GM12892 (cell line): ENCODE data around the gene PREX1.

Experiments used
- DNase-seq: peaks from one replicate; pipeline ENCODE4 v3.0.0; 2011; ENCODE audit not compliant: insufficient read length
- FAIRE-seq: peaks from 2 replicates; lab custom pipeline; 2011; peaks lifted over from hg19 to GRCh38; lab: Jason Lieb, UNC
- POLR2A ChIP-seq: IDR thresholded peaks from 2 replicates; pipeline ENCODE4 v1.6.1; 2011; ENCODE audit warnings: low read depth, low read length, control low read depth
- POLR2AphosphoS5 ChIP-seq: IDR thresholded peaks from 2 replicates; pipeline ENCODE4 v1.6.1; 2011; ENCODE audit warnings: low read depth, low read length, control low read depth
- TAF1 ChIP-seq: IDR thresholded peaks from 2 replicates; pipeline ENCODE4 v1.6.1; 2011; ENCODE audit warnings: low read depth, mild to moderate bottlenecking, control low read depth, low read length, borderline replicate concordance

The PREX1 gene

DNA sequence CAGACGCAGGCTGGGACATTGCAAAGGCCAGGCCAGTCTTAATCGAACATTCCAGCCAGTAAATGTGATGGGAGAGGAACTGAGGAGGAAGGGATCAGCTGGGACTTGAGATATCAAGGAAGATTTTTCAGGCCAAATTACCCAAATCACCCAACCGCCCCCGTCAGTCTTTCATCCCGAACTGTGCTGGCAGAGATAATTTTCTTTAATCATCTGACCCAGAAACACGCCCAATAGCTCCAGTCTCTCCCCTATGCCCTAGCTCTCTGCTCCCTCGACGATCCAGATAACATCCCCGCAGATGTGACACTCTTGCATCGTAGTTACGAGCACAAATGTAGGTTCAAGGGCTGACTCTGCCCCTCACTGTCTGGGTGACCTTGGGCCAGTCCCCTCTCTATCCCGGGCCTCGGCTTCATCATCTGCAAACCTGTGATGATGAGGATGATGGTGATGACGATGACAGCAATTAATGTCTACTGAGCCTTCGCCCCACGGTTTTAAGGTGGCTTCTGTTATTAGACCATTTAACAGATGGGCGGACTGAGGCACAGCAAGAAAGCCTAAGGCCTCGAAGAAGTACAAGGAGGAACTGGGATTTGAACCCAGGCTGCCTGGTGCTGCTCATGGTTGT, 118.6 kb downstream of the PREX1 start:
- FAIRE-seq (no peak), DNase-seq (no peak)
- TF ChIP-seq POLR2A (no peak), POLR2AphosphoS5 (no peak), TAF1 (no peak)

DNA sequence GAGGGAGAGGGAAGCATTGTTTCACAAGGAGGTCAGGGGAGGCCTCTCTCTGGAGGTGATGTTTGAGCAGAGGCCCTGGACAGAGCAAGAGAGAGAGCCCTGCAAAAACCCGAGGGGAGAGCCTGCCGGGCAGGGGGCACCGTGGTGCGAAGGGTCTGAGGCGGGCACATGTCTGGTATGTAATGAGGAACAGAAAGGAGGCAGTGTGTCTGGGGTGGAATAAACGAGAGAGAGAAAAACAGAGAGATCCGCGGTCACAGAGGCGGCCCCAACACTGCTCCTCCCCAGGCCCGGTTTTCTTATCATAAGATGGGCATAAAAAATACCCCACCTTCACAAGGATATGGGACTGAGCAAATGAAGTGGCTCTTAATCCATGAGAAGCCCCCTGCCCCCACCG, 119.2 kb downstream of the PREX1 start:
- FAIRE-seq, result no peak
- TF ChIP-seq POLR2AphosphoS5 (no peak), POLR2A (no peak), TAF1 (no peak)

DNA sequence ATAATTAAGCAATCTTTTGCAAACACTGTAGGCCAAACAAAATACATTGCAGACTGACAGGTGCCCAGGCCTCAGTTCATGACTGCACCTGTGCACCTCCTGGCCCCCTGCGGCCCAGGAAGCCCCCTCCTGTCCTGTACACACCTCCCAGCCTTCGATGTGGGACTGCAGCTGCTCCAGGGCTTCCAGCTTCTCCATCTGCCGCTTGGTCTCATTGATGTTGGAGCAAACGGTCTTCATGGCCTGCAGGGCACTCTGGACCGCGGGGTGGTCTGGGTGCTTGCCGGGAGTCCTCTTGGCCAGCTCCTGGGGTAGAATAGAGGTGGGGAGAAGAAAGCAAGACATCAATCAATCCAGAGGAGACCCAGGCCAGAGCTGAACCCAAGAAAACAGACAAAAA, 119.7 kb downstream of the PREX1 start:
- DNase-seq (no peak), FAIRE-seq (no peak)
- TF ChIP-seq POLR2A, result no peak
- no peak for TF ChIP-seq POLR2AphosphoS5
- TF ChIP-seq TAF1, result no peak

More for the DNA sequence above, 119.2 kb downstream of the PREX1 start:
- DNase-seq, result no peak

- TF ChIP-seq POLR2A (no peak), POLR2AphosphoS5 (no peak), TAF1 (no peak)
- FAIRE-seq, result no peak
- no peak for DNase-seq
Measured at GRCh38 chr20:48706710-48707365, 121.0 kb downstream of the PREX1 start.

DNA sequence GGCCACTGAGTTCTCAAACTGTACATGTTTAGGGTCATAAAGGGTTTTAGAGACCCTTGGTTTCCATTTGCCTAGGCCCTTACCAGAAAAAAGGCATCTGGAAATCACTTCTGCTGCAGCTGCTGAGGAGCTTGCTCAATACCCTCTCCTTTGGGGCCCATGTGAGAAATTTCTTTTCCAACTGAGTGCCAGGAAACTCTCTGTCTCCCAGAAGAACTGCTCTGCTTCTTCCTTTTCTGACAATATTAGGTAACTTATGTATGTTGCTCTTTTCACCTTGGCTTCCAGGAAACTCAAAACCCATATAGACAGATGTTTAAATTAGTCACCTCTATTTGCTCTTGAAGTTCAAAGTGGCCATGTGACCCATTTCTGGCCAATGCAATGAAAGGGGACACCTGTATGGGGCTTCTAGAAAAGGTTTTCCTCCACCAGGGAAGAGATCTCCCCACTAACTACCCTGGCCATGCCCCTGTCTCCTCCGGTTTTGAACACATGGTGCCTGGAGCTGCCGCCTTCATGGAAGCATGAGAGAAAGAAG, 121.6 kb downstream of the PREX1 start:
- FAIRE-seq (no peak), DNase-seq (no peak)
- TF ChIP-seq POLR2AphosphoS5 (no peak), POLR2A (no peak), TAF1 (no peak)

- FAIRE-seq (no peak), DNase-seq (no peak)
- no peak for TF ChIP-seq TAF1
- TF ChIP-seq POLR2A, result no peak
- no peak for TF ChIP-seq POLR2AphosphoS5
Measured at GRCh38 chr20:48705240-48706115, 122.3 kb downstream of the PREX1 start.

- no peak for TF ChIP-seq TAF1
- TF ChIP-seq POLR2AphosphoS5, result no peak
- TF ChIP-seq POLR2A, result no peak
- FAIRE-seq (no peak), DNase-seq (no peak)
Measured at GRCh38 chr20:48704761-48705160, 123.0 kb downstream of the PREX1 start.

GRCh38 chr20:48703511-48704219, 124.1 kb downstream of the PREX1 start:
- DNase-seq (no peak), FAIRE-seq (no peak)
- TF ChIP-seq POLR2A (no peak), POLR2AphosphoS5 (no peak), TAF1 (no peak)

DNA sequence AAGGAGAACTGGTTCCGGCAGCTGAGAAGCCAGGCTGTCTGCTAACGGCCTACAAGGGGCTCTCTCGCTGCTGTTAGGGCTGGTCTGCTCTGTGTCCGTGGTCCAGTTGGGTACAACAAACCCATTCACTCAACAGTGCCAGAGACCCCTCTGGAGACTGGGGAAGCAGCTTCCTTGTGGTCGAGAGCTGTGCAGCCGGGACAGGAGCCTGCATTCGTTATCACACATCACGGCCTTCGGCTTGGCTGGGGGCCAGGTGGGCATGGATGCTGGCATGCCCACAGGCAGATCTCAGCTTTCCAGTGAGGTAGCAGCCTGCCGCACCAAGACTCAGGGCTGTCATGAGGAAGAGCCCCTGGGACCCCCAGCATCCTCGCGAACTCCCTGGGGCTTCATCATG, 124.7 kb downstream of the PREX1 start:
- DNase-seq, result no peak
- TF ChIP-seq POLR2A, result no peak
- TF ChIP-seq TAF1, result no peak
- TF ChIP-seq POLR2AphosphoS5, result no peak
- FAIRE-seq, result no peak

- DNase-seq (no peak), FAIRE-seq (no peak)
- TF ChIP-seq POLR2A (no peak), POLR2AphosphoS5 (no peak), TAF1 (no peak)
Measured at GRCh38 chr20:48702455-48702913, 125.3 kb downstream of the PREX1 start.
